Mesothelial cell of epicardium (in vitro differentiated cells): Measurements from ENCODE around the gene CRLF3. TPM values are rescaled to one million over a fixed set of nuclear protein-coding genes. Genes with fewer than 3 reads are reported as not detected.
A peak's percentile ranks its signal among the peaks of the same experiment; 100 is the strongest.

Source experiments
- DNase-seq, 2 experiments: peaks; one replicate each; pipeline ENCODE4 v3.0.0; 2021; ENCODE audit warnings: low spot score in 2 of 2; ENCODE audit not compliant: unreplicated experiment in 2 of 2
- H3K27ac Mint-ChIP-seq: 2 replicates; pipeline ENCODE4 v1.8.0; 2021; ENCODE audit warnings: mixed read lengths
- H3K27me3 Mint-ChIP-seq: 2 replicates; pipeline ENCODE4 v1.8.0; 2021; ENCODE audit warnings: low read depth, mixed read lengths
- H3K36me3 Mint-ChIP-seq: 2 replicates; pipeline ENCODE4 v1.8.0; 2021; ENCODE audit warnings: mixed read lengths
- H3K4me1 Mint-ChIP-seq: 2 replicates; pipeline ENCODE4 v1.8.0; 2021; ENCODE audit warnings: mixed read lengths
- H3K4me3 Mint-ChIP-seq: 2 replicates; pipeline ENCODE4 v1.8.0; 2021; ENCODE audit warnings: mild to moderate bottlenecking, moderate library complexity, mixed read lengths
- H3K9me3 Mint-ChIP-seq: 2 replicates; pipeline ENCODE4 v1.8.0; 2021; ENCODE audit warnings: mixed read lengths
- CTCF ChIP-seq: fragments of 200-600 bp; sonication (generic); IDR thresholded peaks from one replicate; pipeline ENCODE4 v1.5.0; 2021; ENCODE audit warnings: antibody characterized with exemption; ENCODE audit not compliant: unreplicated experiment
- total RNA-seq: library from RNA; stranded (reverse); gene quantifications from 3 replicates; pipeline ENCODE4 v1.2.1, GENCODE V29; 2021

Gene CRLF3
- total RNA-seq, 1 donor from 2014 or later: 7.6 TPM

DNA sequence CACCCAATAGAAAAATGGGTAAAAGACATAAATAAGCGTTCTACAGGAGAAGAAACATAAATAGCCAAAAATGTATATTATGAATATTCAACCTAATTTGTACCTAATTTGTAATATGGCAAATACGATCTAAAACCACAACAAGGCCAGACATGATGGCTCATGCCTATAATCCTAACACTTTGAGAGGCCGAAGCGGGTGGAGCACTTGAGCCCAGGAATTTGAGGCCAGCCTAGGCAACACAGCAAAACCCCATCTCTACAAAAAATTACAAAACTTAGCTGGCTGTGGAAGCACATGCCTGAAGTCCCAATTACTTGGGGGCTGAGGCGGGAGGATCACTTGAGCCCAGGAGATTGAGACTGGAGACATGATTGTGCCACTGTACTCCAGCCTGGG, 30.1 kb downstream of the CRLF3 start:
- Mint-ChIP-seq H3K27me3 (no peaks in the 10 kb centered on the region), H3K4me1 (no peaks in the 10 kb centered on the region), H3K27ac (peak overlapping the region; percentile 43), H3K4me3 (no peak overlapping the region), H3K36me3 (peaks cover 35% of the 10 kb centered on the region), H3K9me3 (no peaks in the 10 kb centered on the region)
- no peak for DNase-seq
- TF ChIP-seq CTCF: no peak

DNA sequence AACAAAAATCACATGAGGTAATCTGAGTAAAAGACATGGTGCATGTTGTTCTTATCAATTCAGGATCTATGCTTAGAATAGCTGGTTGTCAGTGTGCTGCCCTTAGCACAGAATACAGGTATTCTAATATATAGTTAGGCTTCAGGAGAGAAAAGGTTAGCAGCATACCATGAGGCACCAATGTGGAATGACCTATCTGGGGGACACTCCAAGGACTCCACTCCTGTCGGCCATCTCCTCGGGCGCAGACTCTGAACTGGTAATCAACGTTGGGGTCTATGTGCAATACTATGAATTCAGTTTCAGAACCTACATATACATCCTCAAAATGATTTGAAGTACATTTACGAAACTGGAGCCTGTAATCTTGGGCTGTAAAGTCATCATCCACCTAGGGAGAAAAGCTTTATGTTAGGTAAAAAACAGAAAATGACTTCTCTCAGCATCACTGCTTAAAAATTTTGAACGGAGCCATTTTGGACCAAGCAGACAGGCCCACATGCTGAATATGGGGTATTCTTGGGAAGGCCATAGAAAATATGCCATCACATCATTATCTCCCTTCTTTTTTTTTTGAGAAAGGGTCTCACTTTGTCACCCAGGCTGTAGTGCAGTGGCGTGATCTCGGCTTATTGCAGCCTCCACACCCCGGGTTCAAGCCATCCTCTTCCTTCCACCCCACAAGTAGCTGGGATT, 31.1 kb downstream of the CRLF3 start:
- DNase-seq: no peak
- Mint-ChIP-seq H3K9me3 (no peaks in the 10 kb centered on the region), H3K4me1 (peaks cover 5% of the 10 kb centered on the region), H3K36me3 (peaks cover 40% of the 10 kb centered on the region), H3K4me3 (no peak overlapping the region), H3K27me3 (no peaks in the 10 kb centered on the region), H3K27ac (peak overlapping the region; percentile 59)
- TF ChIP-seq CTCF: no peak

DNA sequence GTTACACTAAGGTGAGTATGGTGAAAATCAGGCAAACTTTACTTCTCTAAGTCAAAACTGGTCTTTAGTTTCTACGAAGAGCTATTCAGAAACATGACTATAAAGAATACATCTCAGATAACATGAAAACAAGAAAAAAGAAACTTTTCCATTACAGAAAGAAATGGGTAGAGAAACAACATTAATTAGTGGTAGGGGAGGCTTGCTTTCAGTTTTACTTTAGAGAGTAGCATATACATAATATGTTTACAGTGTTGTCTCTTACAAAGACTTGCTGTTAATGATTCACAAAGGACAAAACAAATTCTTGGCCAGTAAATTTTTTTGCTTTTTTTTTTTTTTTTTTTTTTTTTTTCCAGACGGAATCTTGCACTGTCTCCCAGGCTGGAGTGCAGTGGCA, 34.2 kb downstream of the CRLF3 start:
- TF ChIP-seq CTCF: no peak
- no peaks in the 10 kb centered on the region for H3K27me3 Mint-ChIP-seq
- DNase-seq: no peak
- no peak overlapping the region for H3K4me3 Mint-ChIP-seq
- H3K27ac Mint-ChIP-seq: peak overlapping the region; percentile 19
- H3K9me3 Mint-ChIP-seq: no peaks in the 10 kb centered on the region
- H3K4me1 Mint-ChIP-seq: peaks cover 5% of the 10 kb centered on the region
- H3K36me3 Mint-ChIP-seq: peaks cover 36% of the 10 kb centered on the region

GRCh38 chr17:30788918-30789317, 35.6 kb downstream of the CRLF3 start:
- Mint-ChIP-seq H3K4me1 (peaks cover 5% of the 10 kb centered on the region), H3K36me3 (peaks cover 32% of the 10 kb centered on the region), H3K9me3 (no peaks in the 10 kb centered on the region), H3K27me3 (no peaks in the 10 kb centered on the region), H3K27ac (peak overlapping the region; percentile 75), H3K4me3 (no peak overlapping the region)
- DNase-seq: no peak
- no peak for TF ChIP-seq CTCF

DNA sequence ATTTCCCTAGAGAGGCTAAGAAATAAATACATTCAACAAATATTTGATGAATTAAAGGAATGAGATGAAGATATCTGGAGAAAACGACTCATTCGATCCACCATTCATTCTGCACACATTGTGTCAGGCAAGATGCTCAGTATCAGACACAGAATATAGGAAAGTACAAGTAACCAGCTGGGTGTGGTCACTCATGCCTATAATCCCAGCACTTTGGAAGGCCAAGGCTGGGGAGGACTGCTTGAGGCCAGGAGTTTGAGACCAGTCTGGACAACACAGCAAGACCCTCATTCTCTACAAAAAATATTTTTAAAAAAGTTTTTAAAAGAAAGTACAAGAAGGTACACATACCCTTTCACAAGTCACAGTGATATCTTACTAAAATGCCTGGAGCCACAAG, 42.3 kb downstream of the CRLF3 start:
- Mint-ChIP-seq H3K36me3 (peaks cover 18% of the 10 kb centered on the region), H3K27ac (no peak overlapping the region)
- DNase-seq: no peak

More for the DNA sequence above, 42.3 kb downstream of the CRLF3 start:
- H3K27me3 Mint-ChIP-seq: no peaks in the 10 kb centered on the region
- H3K4me1 Mint-ChIP-seq: no peaks in the 10 kb centered on the region
- H3K4me3 Mint-ChIP-seq: no peak overlapping the region
- TF ChIP-seq CTCF: no peak
- no peaks in the 10 kb centered on the region for H3K9me3 Mint-ChIP-seq
